HUES48 (cell line): ENCODE measurements around the gene EBPL.
"Not testable (repeated sequence)": the region's sequence is repeated elsewhere in the genome, so short reads cannot be mapped to it uniquely, and the experiment has no call there.

Experiments
- H3K27ac ChIP-seq: one replicate; pipeline ENCODE4 v1.7.0; 2013; ENCODE audit warnings: low read depth, low read length, inconsistent platforms
- H3K27me3 ChIP-seq: 2 replicates; pipeline ENCODE4 v1.6.1; 2013; ENCODE audit warnings: mild to moderate bottlenecking, low read length; ENCODE audit not compliant: control insufficient read depth, insufficient read depth
- H3K36me3 ChIP-seq: 2 replicates; pipeline ENCODE4 v1.6.1; 2013; ENCODE audit warnings: low read length; ENCODE audit not compliant: control insufficient read depth, insufficient read depth
- H3K4me1 ChIP-seq: 2 replicates; pipeline ENCODE4 v1.6.1; 2013; ENCODE audit warnings: mild to moderate bottlenecking, low read length; ENCODE audit not compliant: control insufficient read depth, insufficient read depth
- H3K4me3 ChIP-seq: 2 replicates; pipeline ENCODE4 v1.5.1; 2013; ENCODE audit warnings: mild to moderate bottlenecking, low read depth, low read length
- H3K9ac ChIP-seq: 2 replicates; pipeline ENCODE4 v1.6.1; 2013; ENCODE audit warnings: mild to moderate bottlenecking, low read depth, low read length, moderate library complexity
- H3K9me3 ChIP-seq: 2 replicates; pipeline ENCODE4 v1.6.1; 2013; ENCODE audit warnings: low read length; ENCODE audit not compliant: control insufficient read depth, insufficient read depth

Gene EBPL

DNA sequence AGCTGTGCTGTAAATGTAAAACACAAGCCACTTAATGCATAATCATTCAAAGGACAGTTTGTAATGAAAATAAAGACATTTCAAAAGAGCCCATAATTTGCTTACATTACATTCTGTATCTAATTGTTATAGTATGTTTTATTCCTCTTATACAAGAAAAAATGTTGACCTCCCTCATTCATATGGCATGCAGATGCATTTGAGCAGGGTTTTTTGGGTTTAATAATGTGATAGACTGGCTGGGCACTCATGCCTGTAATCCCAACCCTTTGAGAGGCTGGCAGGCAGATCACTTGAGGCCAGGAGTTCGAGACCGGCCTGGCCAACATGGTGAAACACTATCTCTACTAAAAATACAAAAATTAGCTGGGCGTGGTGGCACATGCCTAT, 74.6 kb downstream of the EBPL start:
- Histone ChIP-seq H3K36me3 (no peaks in the 10 kb centered on the region), H3K4me1 (no peaks in the 10 kb centered on the region), H3K4me3 (no peak overlapping the region), H3K9me3 (no peaks in the 10 kb centered on the region), H3K27ac (no peak overlapping the region), H3K27me3 (no peaks in the 10 kb centered on the region), H3K9ac (no peak overlapping the region)

DNA sequence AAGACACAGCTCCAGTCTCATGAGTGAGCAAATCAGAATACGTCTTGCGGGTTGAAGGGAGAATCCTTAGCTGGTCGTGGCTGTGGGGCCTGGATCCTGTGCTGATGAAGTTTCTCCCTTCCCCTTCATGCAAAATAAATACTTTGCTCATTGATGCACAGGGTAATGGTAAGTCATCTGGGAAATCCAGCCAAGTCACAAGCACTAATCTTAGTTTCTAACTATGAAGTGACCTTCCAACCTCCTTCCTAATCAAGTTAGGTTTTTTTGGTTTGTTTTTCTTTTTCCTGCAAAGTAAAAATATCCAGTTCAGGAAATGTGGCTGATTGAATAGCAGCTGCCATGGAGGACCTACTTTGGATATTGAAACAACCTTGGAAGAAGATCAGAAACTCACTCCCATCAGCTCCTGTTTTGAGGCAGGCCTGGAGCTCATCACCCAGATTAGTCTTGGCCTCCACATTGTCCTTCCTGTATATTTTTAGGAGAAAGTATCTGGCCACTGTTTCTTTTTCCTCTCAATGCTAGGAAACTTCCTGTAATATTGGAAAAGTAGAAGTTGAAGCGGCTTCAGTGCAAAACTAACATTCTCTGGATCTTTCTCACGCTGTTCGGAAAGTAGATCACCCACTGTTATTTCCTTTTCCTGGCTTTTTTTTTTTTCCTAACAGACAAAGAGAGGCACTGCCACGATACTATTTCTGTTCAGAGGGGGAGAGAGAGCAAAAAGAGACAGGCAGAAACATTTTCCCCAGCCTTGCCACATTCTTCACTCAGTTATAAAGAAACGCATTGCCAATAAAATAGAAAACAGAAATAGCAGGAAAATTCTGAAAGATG, 75.2 kb downstream of the EBPL start:
- Histone ChIP-seq H3K9ac (no peak overlapping the region), H3K9me3 (no peaks in the 10 kb centered on the region), H3K27me3 (no peaks in the 10 kb centered on the region), H3K4me3 (no peak overlapping the region), H3K27ac (no peak overlapping the region), H3K4me1 (no peaks in the 10 kb centered on the region), H3K36me3 (no peaks in the 10 kb centered on the region)

DNA sequence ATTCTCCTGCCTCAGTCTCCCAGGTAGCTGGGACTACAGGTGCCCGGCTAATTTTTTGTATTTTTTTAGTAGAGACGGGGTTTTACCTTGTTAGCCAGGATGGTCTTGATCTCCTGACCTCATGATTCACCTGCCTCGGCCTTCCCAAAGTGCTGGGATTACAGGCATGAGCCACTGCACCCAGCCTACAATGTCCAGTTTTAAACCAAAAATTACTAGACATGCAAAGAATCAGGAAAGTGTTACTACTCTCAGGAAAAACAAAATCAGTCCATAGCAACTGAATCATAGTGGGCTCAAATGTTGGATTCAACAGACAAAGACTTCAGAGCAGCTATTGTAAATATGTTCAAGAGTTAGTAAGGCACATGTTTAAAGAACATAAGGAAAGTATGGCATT, 79.2 kb downstream of the EBPL start:
- H3K27ac ChIP-seq, H3K27me3 ChIP-seq, H3K9me3 ChIP-seq, H3K4me3 ChIP-seq, H3K36me3 ChIP-seq, H3K9ac ChIP-seq, H3K4me1 ChIP-seq: not testable (repeated sequence)
